Loucy (cell line): ENCODE results near the gene EXOC3L1.

ENCODE experiments used
- EZH2phosphoT487 ChIP-seq: fragments of 200-600 bp; IDR thresholded peaks from 2 replicates; pipeline ENCODE4 v1.6.1; 2018; ENCODE audit warnings: antibody characterized with exemption, mild to moderate bottlenecking, moderate library complexity, borderline replicate concordance
- TF ChIP-seq, protein P1 (sequence below): fragments of 200-600 bp; sonication (generic); conservative IDR thresholded peaks from 2 replicates; pipeline ENCODE4 v1.5.1; 2014; ENCODE audit warnings: mild to moderate bottlenecking, antibody characterized with exemption, low read length

DNA sequence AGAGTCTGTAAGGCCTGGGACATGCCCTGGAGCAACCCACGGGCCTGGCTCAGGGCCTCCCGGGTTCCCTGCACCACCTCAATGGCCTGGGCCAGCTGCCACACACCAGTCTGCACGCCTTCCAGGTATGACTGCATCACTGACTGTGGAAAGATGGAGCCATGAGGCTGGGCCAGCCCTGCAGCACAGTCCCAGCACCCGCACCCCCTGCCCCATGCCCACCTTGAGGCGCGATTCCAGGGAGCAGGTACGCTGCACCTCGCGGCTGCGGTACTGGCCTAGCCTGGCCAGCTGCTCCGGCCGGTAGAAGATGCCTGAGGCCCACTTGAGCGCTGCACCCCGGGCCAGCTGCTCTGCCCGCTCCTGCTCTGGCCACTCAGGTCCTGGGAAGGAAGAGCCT is 1.1 kb downstream of the EXOC3L1 start:
- TF ChIP-seq, protein P1, sequence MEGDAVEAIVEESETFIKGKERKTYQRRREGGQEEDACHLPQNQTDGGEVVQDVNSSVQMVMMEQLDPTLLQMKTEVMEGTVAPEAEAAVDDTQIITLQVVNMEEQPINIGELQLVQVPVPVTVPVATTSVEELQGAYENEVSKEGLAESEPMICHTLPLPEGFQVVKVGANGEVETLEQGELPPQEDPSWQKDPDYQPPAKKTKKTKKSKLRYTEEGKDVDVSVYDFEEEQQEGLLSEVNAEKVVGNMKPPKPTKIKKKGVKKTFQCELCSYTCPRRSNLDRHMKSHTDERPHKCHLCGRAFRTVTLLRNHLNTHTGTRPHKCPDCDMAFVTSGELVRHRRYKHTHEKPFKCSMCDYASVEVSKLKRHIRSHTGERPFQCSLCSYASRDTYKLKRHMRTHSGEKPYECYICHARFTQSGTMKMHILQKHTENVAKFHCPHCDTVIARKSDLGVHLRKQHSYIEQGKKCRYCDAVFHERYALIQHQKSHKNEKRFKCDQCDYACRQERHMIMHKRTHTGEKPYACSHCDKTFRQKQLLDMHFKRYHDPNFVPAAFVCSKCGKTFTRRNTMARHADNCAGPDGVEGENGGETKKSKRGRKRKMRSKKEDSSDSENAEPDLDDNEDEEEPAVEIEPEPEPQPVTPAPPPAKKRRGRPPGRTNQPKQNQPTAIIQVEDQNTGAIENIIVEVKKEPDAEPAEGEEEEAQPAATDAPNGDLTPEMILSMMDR, result no peak
- TF ChIP-seq EZH2phosphoT487, result no peak
